HG03342 (cell line): ENCODE results near the gene RCSD1.
"Not testable (repeated sequence)": the region's sequence is repeated elsewhere in the genome, so short reads cannot be mapped to it uniquely, and the experiment has no call there.

Experiments used
- ATAC-seq: cut with Tn5 transposase; IDR thresholded peaks from one replicate; pipeline ENCODE4 v1.9.1; 2021; ENCODE audit warnings: mild to moderate bottlenecking, moderate library complexity; ENCODE audit not compliant: unreplicated experiment

The RCSD1 gene, protein sequence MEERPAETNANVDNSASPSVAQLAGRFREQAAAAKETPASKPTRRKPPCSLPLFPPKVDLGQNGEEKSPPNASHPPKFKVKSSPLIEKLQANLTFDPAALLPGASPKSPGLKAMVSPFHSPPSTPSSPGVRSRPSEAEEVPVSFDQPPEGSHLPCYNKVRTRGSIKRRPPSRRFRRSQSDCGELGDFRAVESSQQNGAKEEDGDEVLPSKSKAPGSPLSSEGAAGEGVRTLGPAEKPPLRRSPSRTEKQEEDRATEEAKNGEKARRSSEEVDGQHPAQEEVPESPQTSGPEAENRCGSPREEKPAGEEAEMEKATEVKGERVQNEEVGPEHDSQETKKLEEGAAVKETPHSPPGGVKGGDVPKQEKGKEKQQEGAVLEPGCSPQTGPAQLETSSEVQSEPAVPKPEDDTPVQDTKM

DNA sequence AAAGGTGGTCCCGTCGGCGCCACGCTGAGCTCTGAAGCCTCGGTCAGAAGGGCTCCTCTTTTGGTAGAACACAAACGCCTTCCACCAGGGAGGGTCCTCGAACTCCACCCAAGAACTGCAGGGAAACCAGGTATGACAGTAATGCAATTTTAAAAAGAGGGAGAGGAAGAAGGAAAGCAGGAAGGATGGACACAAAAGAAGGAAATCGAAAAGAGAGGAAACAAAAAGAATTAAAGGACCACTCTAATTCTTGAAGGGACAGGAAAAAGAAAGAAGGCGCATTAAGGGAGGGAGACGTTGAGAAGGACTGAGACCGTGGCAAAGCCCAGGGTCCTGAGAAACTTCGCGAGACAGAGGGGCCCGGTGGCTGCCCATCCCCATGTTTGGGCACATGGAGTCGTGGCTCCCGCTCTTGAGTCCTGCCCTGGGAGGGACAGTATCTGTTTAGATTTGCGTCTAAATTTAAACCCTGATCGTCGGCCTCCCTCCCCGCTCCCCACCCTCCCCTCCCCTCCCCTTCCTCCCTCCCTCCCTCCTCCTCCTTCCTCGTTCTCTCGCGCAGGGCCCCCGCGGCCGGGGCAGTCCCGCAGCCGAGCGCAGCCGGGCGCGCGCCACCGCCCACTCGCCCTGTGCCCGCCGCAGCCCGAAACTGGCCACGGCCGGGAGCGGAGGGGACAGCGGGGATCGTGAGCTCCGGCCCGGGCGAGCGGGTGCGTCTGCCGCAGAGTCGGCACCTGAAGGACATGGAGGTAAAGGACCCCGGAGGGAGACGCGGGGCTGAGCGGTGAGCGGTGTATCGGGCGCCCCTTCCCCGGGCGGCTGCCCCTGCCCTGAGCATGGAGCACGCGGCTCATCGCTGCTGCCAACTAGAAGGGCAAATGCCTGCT is at the start of gene RCSD1:
Gene RCSD1 (plus strand): TSS at position 552 of the 887 bp plus-strand sequence. CDS start 192 bp downstream, at position 744.
- no peak for ATAC-seq

GRCh38 chr1:167582064-167582463 is 48.0 kb upstream of the RCSD1 start:
- no peak for ATAC-seq

GRCh38 chr1:167582722-167583121 is 47.3 kb upstream of the RCSD1 start:
- no peak for ATAC-seq

GRCh38 chr1:167584581-167584980 is 45.5 kb upstream of the RCSD1 start:
- ATAC-seq: no peak

- no peak for ATAC-seq
These were observed 42.7 kb upstream of the RCSD1 start for GRCh38 chr1:167587342-167587741.

DNA sequence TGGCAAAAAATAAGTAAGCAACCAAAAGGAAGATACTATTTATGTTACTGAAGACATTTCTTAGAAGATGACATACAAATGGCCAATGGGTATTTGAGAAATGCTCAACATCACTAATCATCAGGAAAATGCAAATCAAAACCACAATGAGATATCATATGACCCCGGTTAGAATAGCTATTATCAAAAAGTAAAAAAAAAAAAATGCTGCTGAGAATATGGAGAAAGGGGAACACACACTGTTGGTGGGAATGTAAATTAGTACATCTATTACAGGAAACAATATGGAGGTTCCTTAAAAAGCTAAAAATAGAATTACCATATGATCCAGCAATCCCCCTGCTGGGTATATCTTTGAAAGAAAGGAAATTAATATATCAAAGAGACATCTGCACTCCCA is 42.2 kb upstream of the RCSD1 start:
- ATAC-seq: no peak

- ATAC-seq: no peak
These were observed 41.7 kb upstream of the RCSD1 start for GRCh38 chr1:167588361-167588760.

DNA sequence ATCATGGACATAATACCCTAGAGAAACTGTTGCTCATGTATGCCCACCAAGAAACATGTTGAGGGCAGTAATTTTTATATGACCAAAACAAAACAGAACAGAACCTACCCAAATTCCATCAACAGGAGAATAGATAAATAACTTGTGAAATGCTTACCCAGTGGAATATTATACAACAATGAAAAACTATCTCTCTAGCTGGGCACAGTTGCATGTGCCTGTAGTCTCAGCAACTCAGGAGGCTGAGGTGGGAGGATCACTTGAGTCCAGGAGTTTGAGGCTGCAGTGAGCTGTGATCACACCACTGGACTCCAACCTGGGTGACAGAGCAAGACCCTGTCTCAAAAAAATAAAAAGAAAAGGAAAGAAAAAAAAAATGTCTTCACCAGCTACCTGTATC is 37.6 kb upstream of the RCSD1 start:
- no peak for ATAC-seq

GRCh38 chr1:167593860-167594259 is 36.2 kb upstream of the RCSD1 start:
- no peak for ATAC-seq

DNA sequence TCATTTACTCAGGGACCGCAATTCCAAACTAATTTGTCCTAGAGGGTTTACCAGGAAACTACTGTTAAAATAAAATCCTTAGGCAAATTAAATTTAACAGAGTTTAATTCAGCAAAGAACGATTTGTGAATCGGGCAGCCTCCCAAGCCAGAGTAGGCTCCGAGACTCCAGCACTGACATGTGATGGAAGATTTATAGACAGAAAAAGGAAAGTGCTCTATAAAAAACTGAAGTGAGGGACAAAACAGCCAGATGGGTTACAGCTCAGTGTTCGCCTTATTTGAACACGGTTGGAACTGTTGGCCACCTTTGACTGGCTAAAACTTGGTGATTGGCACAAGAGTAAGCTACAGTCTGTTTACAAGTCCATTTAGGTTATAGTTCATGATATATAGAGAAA is 35.2 kb upstream of the RCSD1 start:
- no peak for ATAC-seq

DNA sequence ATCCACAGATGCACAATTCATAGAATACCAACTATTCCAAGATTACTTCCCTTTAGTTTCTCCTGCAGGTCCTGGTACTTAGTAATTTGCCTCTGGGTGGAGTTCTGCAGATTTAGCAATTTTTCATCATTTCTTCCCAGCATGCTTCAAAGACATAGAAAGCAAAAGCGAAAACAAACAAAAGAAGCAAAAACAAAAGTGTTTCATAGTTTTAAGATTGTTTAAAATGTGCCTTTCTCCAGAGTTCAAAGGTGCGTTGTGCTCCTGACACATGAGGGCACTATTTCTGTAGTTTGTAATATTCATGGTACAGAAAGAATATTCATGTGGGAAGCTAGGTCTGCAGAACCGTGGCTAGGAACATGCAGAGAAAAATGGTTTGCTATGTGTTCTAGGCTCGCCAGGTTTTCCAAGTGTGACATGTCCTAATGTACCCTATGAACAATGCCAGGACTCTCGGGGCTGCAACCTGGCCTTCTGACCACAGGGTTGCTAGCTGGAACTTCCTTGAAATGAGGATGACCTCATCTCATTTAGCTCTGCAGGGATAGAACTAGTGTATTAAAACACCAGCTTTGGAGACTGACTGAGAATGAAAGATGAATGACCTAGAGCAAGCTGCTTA is 30.0 kb upstream of the RCSD1 start:
- ATAC-seq: peak; percentile 68

GRCh38 chr1:167601442-167602383 is 28.3 kb upstream of the RCSD1 start:
- no peak for ATAC-seq

DNA sequence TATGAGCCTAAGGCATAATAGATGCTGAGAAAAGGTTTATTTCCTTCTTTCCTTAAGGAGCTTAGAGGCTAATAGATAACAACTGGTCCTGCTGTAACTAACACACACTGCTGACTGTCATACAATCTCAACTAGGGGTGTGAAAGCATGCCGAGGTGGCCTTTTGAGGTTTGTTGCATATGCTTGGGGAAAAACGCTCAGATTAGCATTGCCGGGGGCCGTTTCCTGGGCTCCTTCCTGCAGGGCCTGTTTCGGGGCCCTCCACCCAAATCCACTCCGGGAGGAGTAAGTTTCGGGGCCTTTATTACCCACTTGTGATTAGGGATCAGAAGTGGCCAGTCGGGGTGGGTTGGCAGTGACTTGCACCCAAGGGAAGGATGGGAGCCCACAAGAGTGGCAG is 27.2 kb upstream of the RCSD1 start:
- ATAC-seq: no peak

DNA sequence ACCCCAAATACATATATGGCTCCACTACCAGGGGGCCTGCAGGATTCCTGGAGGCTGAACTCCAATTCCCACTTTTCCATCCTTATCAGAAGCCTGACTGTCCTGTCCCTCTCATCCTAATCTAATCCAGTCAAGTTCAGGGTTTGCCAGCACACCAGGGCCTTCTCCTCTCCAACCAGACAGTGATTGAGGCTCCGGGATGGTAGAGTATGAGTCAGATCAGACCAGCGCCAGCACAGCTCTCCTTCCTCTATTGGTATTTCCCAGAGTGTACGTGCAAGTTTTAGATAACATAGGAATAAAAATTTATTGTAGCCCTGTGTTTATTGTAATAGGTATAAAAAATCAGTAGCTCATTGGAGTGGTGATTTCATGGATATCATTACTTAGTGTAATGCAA is 24.5 kb upstream of the RCSD1 start:
- no peak for ATAC-seq

DNA sequence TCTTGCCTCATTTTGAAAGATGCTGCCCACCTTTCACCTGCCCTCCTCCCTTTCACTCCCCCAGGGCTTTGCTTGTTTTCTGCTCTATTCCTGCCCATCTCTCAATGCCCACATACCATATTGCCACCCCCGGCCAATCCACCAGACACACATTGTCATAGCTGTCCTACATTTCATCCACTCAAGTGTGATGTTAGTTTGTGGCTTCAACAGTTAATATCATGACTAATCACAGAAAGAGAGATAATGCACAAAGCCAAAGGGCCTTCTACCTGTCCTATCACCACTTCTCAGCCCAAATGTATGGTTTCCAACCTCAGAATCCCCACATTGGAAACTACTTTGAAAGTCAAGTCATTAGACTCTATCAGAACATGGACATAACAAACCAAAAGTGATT is 18.0 kb upstream of the RCSD1 start:
- no peak for ATAC-seq

GRCh38 chr1:167612587-167613385 is 17.2 kb upstream of the RCSD1 start:
- no peak for ATAC-seq

DNA sequence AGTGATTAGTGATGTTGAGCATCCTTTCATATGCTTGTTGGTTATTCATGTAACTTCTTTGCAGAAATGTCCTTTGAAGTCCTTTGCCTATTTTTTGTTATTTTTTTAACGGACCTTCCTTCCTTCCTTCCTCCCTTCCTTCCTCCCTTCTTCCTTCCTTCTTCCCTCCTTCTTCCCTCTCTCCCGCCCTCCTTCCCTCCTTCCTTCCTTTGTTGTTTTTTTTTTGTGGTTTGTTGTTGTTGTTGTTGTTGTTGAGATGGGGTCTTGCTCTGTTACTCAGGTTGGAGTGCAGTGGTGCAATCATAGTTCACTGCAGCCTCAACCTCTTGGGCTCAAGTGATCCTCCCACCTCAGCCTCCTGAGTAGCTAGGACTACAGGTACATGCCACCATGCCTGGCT is 16.0 kb upstream of the RCSD1 start:
- not testable (repeated sequence) for ATAC-seq

GRCh38 chr1:167614851-167615250 is 15.2 kb upstream of the RCSD1 start:
- no peak for ATAC-seq

DNA sequence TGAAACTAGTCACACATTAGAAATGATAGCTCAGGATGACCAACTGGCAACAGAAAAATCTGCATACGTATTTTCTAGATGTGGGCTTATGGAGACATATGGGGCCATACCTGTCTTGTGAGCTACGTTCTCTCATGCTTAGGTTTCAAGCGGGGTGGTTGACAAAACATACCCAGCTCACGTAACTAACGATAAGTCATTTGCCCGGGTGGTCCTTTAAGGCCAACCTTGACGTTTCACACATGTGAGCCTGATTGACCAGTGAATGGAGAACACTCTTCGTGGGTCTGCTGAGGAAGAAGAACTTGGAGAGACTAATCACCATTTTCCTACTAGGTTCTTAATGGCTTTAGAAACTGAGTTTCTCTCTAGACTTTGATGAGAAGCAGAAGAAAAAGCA is 13.5 kb upstream of the RCSD1 start:
- no peak for ATAC-seq
